H1 (cell line): ENCODE data around the gene SPAG16. TPM values are rescaled to one million over a fixed set of nuclear protein-coding genes. Genes with fewer than 3 reads are reported as not detected.

ENCODE experiments used
- CTCF ChIA-PET: fragments of 300-600 bp; sonication (Branson Sonifier 250); formaldehyde crosslinking; loops from one replicate; lab custom pipeline; 2021; ENCODE audit not compliant: partially characterized antibody; lab: Charles Lee
- POLR2A ChIA-PET: fragments of 300-600 bp; sonication (Branson Sonifier 250); formaldehyde crosslinking; loops from one replicate; lab custom pipeline; 2021; ENCODE audit warnings: inconsistent platforms; ENCODE audit not compliant: partially characterized antibody; lab: Charles Lee
- DNase-seq, 2 experiments: peaks; one replicate each; pipeline versions ENCODE4 v3.0.0 to v3.0.0-alpha.2; 2010 to 2022; ENCODE audit warnings: low spot score in 2 of 2, low read depth in 1 of 2, mixed read lengths in 1 of 2
- FAIRE-seq: peaks from 2 replicates; lab custom pipeline; 2011; peaks lifted over from hg19 to GRCh38; lab: Jason Lieb, UNC
- H2AFZ ChIP-seq: 2 replicates; pipeline ENCODE4 v1.8.1; 2012; ENCODE audit warnings: low read length, inconsistent platforms
- H2AK5ac ChIP-seq: 2 replicates; pipeline ENCODE4 v1.6.1; 2013; ENCODE audit warnings: low read depth, low read length
- H2BK120ac ChIP-seq: replicated peaks from 2 replicates; pipeline ENCODE3; 2013; ENCODE audit warnings: low read depth, low read length, inconsistent platforms
- H2BK12ac ChIP-seq: 2 replicates; pipeline ENCODE4 v1.6.1; 2013; ENCODE audit warnings: low read depth, low read length
- H2BK15ac ChIP-seq: 2 replicates; pipeline ENCODE4 v1.6.1; 2013; ENCODE audit warnings: low read length
- H2BK20ac ChIP-seq: 2 replicates; pipeline ENCODE4 v1.6.1; 2013; ENCODE audit warnings: low read length
- H2BK5ac ChIP-seq: 2 replicates; pipeline ENCODE4 v1.6.1; 2013; ENCODE audit warnings: low read depth, low read length
- H3K14ac ChIP-seq: 2 replicates; pipeline ENCODE4 v1.6.1; 2013; ENCODE audit warnings: inconsistent platforms; ENCODE audit not compliant: insufficient read length
- H3K18ac ChIP-seq: 2 replicates; pipeline ENCODE4 v1.6.1; 2013; ENCODE audit warnings: low read length; ENCODE audit errors: extremely low read depth
- H3K23ac ChIP-seq: 2 replicates; pipeline ENCODE4 v1.6.1; 2013; ENCODE audit warnings: inconsistent platforms; ENCODE audit not compliant: insufficient read length
- H3K23me2 ChIP-seq: 2 replicates; pipeline ENCODE4 v1.6.1; 2013; ENCODE audit warnings: low read depth, low read length
- H3K27ac ChIP-seq: 2 replicates; pipeline ENCODE4 v1.6.1; 2011; ENCODE audit warnings: low read depth, low read length, inconsistent platforms
- H3K27me3 ChIP-seq, 4 experiments: replicated peaks in 1 of 4; 1 replicate in 1 of 4; 2 replicates in 3 of 4; pipeline versions ENCODE4 v1.6.1 to v1.8.1; 2011 to 2013; ENCODE audit warnings: low read length in 3 of 4, mild to moderate bottlenecking in 3 of 4, inconsistent platforms in 2 of 4, mixed read lengths in 2 of 4, moderate library complexity in 1 of 4; ENCODE audit not compliant: control insufficient read depth in 3 of 4, insufficient read depth in 3 of 4; ENCODE audit errors: extremely low read depth in 1 of 4
- H3K36me3 ChIP-seq, 4 experiments: 2 replicates each; pipeline versions ENCODE4 v1.6.1 to v1.8.1; 2011 to 2013; ENCODE audit warnings: mild to moderate bottlenecking in 4 of 4, low read length in 3 of 4, moderate library complexity in 2 of 4, control low read depth in 1 of 4, inconsistent platforms in 1 of 4; ENCODE audit not compliant: insufficient read depth in 4 of 4, control insufficient read depth in 2 of 4
- H3K4ac ChIP-seq: replicated peaks from 2 replicates; pipeline ENCODE3; 2013; ENCODE audit warnings: low read length, low read depth, mixed read lengths, inconsistent platforms; ENCODE audit not compliant: insufficient read length
- H3K4me1 ChIP-seq, 4 experiments: replicated peaks in 1 of 4; 1 replicate in 1 of 4; 2 replicates in 3 of 4; pipeline versions ENCODE4 v1.6.1 to v1.8.1; 2011 to 2013; ENCODE audit warnings: low read length in 3 of 4, inconsistent platforms in 2 of 4, mixed read lengths in 1 of 4; ENCODE audit not compliant: insufficient read depth in 4 of 4, control insufficient read depth in 3 of 4
- H3K4me2 ChIP-seq, 2 experiments: 2 replicates each; pipeline versions ENCODE4 v1.6.1 to v1.8.1; 2011 to 2013; ENCODE audit warnings: low read depth in 2 of 2, low read length in 2 of 2, control low read depth in 1 of 2, inconsistent platforms in 1 of 2, mild to moderate bottlenecking in 1 of 2; ENCODE audit not compliant: insufficient read depth in 1 of 2
- H3K4me3 ChIP-seq, 4 experiments: fragments of 200-600, 300-600 bp in 1 of 4; sonication (generic), shearing (Covaris generic), sonication (Bioruptor Twin) in 1 of 4; 2 replicates each; pipeline versions ENCODE4 v1.5.1 to v1.8.1; 2011 to 2016; ENCODE audit warnings: low read length in 4 of 4, low read depth in 3 of 4, control low read depth in 2 of 4, inconsistent platforms in 2 of 4, mild to moderate bottlenecking in 2 of 4, mixed read lengths in 1 of 4, moderate library complexity in 1 of 4; ENCODE audit not compliant: insufficient read depth in 2 of 4; ENCODE audit errors: extremely low read depth in 1 of 4
- H3K56ac ChIP-seq: replicated peaks from 2 replicates; pipeline ENCODE3; 2013; ENCODE audit warnings: low read depth, mild to moderate bottlenecking, mixed read lengths, low read length, inconsistent platforms; ENCODE audit not compliant: insufficient read length
- H3K79me1 ChIP-seq: 2 replicates; pipeline ENCODE4 v1.6.1; 2013; ENCODE audit warnings: low read depth, low read length, control low read depth
- H3K79me2 ChIP-seq, 2 experiments: 2 replicates each; pipeline versions ENCODE4 v1.6.1 to v1.8.1; 2012 to 2013; ENCODE audit warnings: low read length in 2 of 2, mild to moderate bottlenecking in 2 of 2, inconsistent platforms in 1 of 2; ENCODE audit not compliant: insufficient read depth in 2 of 2, control insufficient read depth in 1 of 2
- H3K9ac ChIP-seq, 4 experiments: replicated peaks in 1 of 4; 1 replicate in 1 of 4; 2 replicates in 3 of 4; pipeline versions ENCODE4 v1.6.1 to v1.8.1; 2011 to 2013; ENCODE audit warnings: low read depth in 3 of 4, low read length in 3 of 4, control low read depth in 2 of 4, mild to moderate bottlenecking in 2 of 4, moderate library complexity in 2 of 4, inconsistent platforms in 1 of 4; ENCODE audit errors: extremely low read depth in 1 of 4
- H3K9me3 ChIP-seq, 2 experiments: 2 replicates each; pipeline versions ENCODE4 v1.6.1 to v1.8.1; 2012 to 2013; ENCODE audit warnings: mild to moderate bottlenecking in 2 of 2, moderate library complexity in 2 of 2, control low read depth in 1 of 2, inconsistent platforms in 1 of 2, low read depth in 1 of 2, low read length in 1 of 2, mixed read lengths in 1 of 2; ENCODE audit not compliant: insufficient read depth in 2 of 2
- H4K20me1 ChIP-seq, 2 experiments: replicated peaks in 1 of 2; 2 replicates each; pipeline versions ENCODE3 to v1.8.1; 2011 to 2013; ENCODE audit warnings: inconsistent platforms in 2 of 2, low read length in 2 of 2, mild to moderate bottlenecking in 1 of 2; ENCODE audit not compliant: insufficient read depth in 2 of 2, control insufficient read depth in 1 of 2
- H4K5ac ChIP-seq: 2 replicates; pipeline ENCODE4 v1.6.1; 2013; ENCODE audit warnings: low read length, low read depth, mixed read lengths, inconsistent platforms; ENCODE audit not compliant: insufficient read length
- H4K8ac ChIP-seq: 2 replicates; pipeline ENCODE4 v1.8.0; 2013; ENCODE audit warnings: mild to moderate bottlenecking, moderate library complexity, low read length, inconsistent platforms; ENCODE audit not compliant: insufficient read depth; ENCODE audit errors: extremely low read depth
- H4K91ac ChIP-seq: replicated peaks from 2 replicates; pipeline ENCODE3; 2013; ENCODE audit warnings: low read length, mixed read lengths, inconsistent platforms; ENCODE audit not compliant: insufficient read length
- CBX5 ChIP-seq: fragments of 300-800, 300-1000 bp; sonication (generic); IDR thresholded peaks from 2 replicates; pipeline ENCODE4 v1.7.1; 2016; ENCODE audit warnings: antibody characterized with exemption, low read length, low read depth
- HDAC6 ChIP-seq: IDR thresholded peaks from one replicate; pipeline ENCODE4 v1.7.1; 2012; ENCODE audit warnings: low read depth, mild to moderate bottlenecking, inconsistent platforms, low read length, moderate library complexity
- POU5F1 ChIP-seq: IDR thresholded peaks from 2 replicates; pipeline ENCODE4 v1.6.1; 2011; ENCODE audit warnings: low read depth, mild to moderate bottlenecking, low read length, moderate library complexity
- WGBS, 2 experiments: shearing (Covaris generic) in 1 of 2; methylation state at CpG; one replicate each; pipeline versions ENCODE4 v1.1.6 to v1.1.7; 2013 to 2015; ENCODE audit warnings: low lambda C conversion rate in 2 of 2, mixed read lengths in 2 of 2, inconsistent platforms in 1 of 2, low coverage in 1 of 2, missing lambda C conversion rate in 1 of 2; ENCODE audit not compliant: insufficient replicate concordance in 2 of 2, insufficient coverage in 1 of 2, insufficient read length in 1 of 2; ENCODE audit errors: extremely low coverage in 1 of 2, missing lambda C conversion rate in 1 of 2; 5-methylcytosine and 5-hydroxymethylcytosine counted together
- polyA plus RNA-seq, 7 experiments: library from polyadenylated mRNA; depleted of rRNA in 3 of 7; stranded (reverse) in 5 of 7; unstranded in 2 of 7; fragments of >200 nt in 5 of 7; fragments of 200-250 nt in 2 of 7; gene quantifications; 1 replicate in 5 of 7; 2 replicates in 1 of 7; 4 replicates in 1 of 7; pipeline versions ENCODE4 v1.2.1 to v1.2.3, GENCODE V29; 2011 to 2013; ENCODE audit warnings: missing spikeins in 2 of 7, mixed read lengths in 2 of 7
- total RNA-seq: library from RNA; stranded (reverse); fragmentation: NEBNext Ultra II Directional; extraction: Animal tissue kit (Norgen Biotek cat#: 25700); gene quantifications from 2 replicates; pipeline ENCODE4 v1.2.1, GENCODE V29; 2021

The SPAG16 gene
- total and polyA plus RNA-seq, 2 of the 8 experiments (the other 6 are each of a cell fraction or from before 2014, with no cell fraction given): 6.0 to 14.9 TPM

DNA sequence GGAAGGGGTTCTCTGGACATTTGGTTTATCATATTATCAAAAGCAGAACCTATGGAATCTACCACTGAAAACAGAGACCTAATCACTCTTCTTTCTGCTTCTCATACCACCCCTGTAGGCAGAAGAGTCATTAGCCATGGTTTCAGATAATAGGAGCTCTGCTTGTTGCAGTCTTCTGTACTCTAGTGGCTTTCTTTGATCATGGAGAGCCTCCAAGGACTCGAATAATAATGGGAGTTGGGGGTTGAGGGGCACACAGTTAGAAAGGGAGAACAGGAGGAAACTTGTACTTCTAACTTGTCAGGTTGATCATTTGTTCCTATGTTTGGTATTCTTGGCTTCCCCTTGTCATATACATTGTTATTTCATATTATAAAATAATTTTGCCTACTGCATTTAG, 1074.2 kb downstream of the SPAG16 start:
- POLR2A ChIA-PET: no interaction called here
- no peak for DNase-seq

More for the DNA sequence above, 1074.2 kb downstream of the SPAG16 start:
- Histone ChIP-seq H3K18ac (no peak overlapping the region), H3K4me1 (no peaks in the 10 kb centered on the region), H3K4ac (no peak overlapping the region), H2BK120ac (no peak overlapping the region), H2AFZ (no peak overlapping the region), H3K79me2 (no peaks in the 10 kb centered on the region), H4K91ac (no peak overlapping the region), H4K20me1 (no peaks in the 10 kb centered on the region), H3K9me3 (peaks cover 0 to 3% of the 10 kb centered on the region in 2 experiments; a peak in 2 of 4 replicates), H3K56ac (no peak overlapping the region), H3K36me3 (no peaks in the 10 kb centered on the region), H3K9ac (no peak overlapping the region), H2AK5ac (no peak overlapping the region), H3K23ac (no peak overlapping the region), H3K27me3 (no peaks in the 10 kb centered on the region), H3K79me1 (no peaks in the 10 kb centered on the region), H3K23me2 (no peaks in the 10 kb centered on the region), H2BK15ac (no peak overlapping the region), H2BK5ac (no peak overlapping the region), H2BK20ac (no peak overlapping the region), H3K14ac (no peak overlapping the region), H3K4me2 (no peak overlapping the region), H4K5ac (no peak overlapping the region), H4K8ac (no peak overlapping the region), H2BK12ac (no peak overlapping the region), H3K4me3 (no peak overlapping the region), H3K27ac (no peak overlapping the region)
- 67% methylated on average over 1 of the region's 1 CpG; no CpG with 5 or more reads in 1 of the 2 experiments for WGBS, 2 experiments
- TF ChIP-seq HDAC6 (no peak), CBX5 (no peak), POU5F1 (peak; percentile 62; the same call in 1 of the 2 replicates)
- no peak for FAIRE-seq
- CTCF ChIA-PET: no interaction called here
